GM18519 (cell line): ENCODE results near the gene PRKAR2A.
"Not testable (repeated sequence)": the region's sequence is repeated elsewhere in the genome, so short reads cannot be mapped to it uniquely, and the experiment has no call there.

ENCODE experiments used
- ATAC-seq: cut with Tn5 transposase; IDR thresholded peaks from one replicate; pipeline ENCODE4 v1.9.1; 2021; ENCODE audit warnings: mild to moderate bottlenecking, moderate library complexity; ENCODE audit not compliant: unreplicated experiment, low FRiP score

The PRKAR2A gene

GRCh38 chr3:48738144-48738536 lies 109.5 kb downstream of the PRKAR2A start:
- no peak for ATAC-seq

- not testable (repeated sequence) for ATAC-seq
These were observed 112.5 kb downstream of the PRKAR2A start for GRCh38 chr3:48735075-48735767.

GRCh38 chr3:48734541-48734940 lies 113.1 kb downstream of the PRKAR2A start:
- not testable (repeated sequence) for ATAC-seq

- ATAC-seq = not testable (repeated sequence)
These were observed 113.7 kb downstream of the PRKAR2A start for GRCh38 chr3:48733752-48734518.

- ATAC-seq = no peak
These were observed 120.2 kb downstream of the PRKAR2A start for GRCh38 chr3:48727511-48727910.

- ATAC-seq = not testable (repeated sequence)
These were observed 122.4 kb downstream of the PRKAR2A start for GRCh38 chr3:48725185-48725855.

GRCh38 chr3:48723725-48724124 lies 123.9 kb downstream of the PRKAR2A start:
- ATAC-seq = no peak

GRCh38 chr3:48723293-48723692 lies 124.4 kb downstream of the PRKAR2A start:
- ATAC-seq = not testable (repeated sequence)

GRCh38 chr3:48716982-48717746 lies 130.5 kb downstream of the PRKAR2A start, which contains the start of gene IP6K2:
IP6K2 (minus strand) TSS chr3:48717221; CDS start chr3:48695291, 21,930 bp downstream.
- ATAC-seq = peak; percentile 93

GRCh38 chr3:48716508-48716981 lies 131.1 kb downstream of the PRKAR2A start:
- no peak for ATAC-seq

- ATAC-seq = no peak
These were observed 132.4 kb downstream of the PRKAR2A start for GRCh38 chr3:48715174-48715800.

- no peak for ATAC-seq
These were observed 135.9 kb downstream of the PRKAR2A start for GRCh38 chr3:48711727-48712126.

GRCh38 chr3:48709051-48709461 lies 138.6 kb downstream of the PRKAR2A start:
- no peak for ATAC-seq

GRCh38 chr3:48708481-48708889 lies 139.2 kb downstream of the PRKAR2A start:
- ATAC-seq = no peak

- ATAC-seq = no peak
These were observed 140.5 kb downstream of the PRKAR2A start for GRCh38 chr3:48707157-48707556.

- no peak for ATAC-seq
These were observed 145.3 kb downstream of the PRKAR2A start for GRCh38 chr3:48702320-48702920.

GRCh38 chr3:48700731-48701405 lies 146.8 kb downstream of the PRKAR2A start:
- ATAC-seq = no peak

GRCh38 chr3:48698891-48699290 lies 148.8 kb downstream of the PRKAR2A start:
- no peak for ATAC-seq

GRCh38 chr3:48697952-48698351 lies 149.7 kb downstream of the PRKAR2A start:
- ATAC-seq = no peak
